HepG2 (cell line): ENCODE measurements around the gene ICE1.

Experiments
- HDAC6 ChIP-seq: fragments of 200-600 bp; sonication (generic); IDR thresholded peaks from 2 replicates; pipeline ENCODE4 v1.7.0; 2017; ENCODE audit warnings: mild to moderate bottlenecking, antibody characterized with exemption, low read length, low read depth
- RNF219 ChIP-seq: sonication (generic); formaldehyde crosslinking; IDR thresholded peaks from 2 replicates; pipeline ENCODE4 v1.5.0; 2020; ENCODE audit warnings: mild to moderate bottlenecking, missing genetic modification reagents
- U2AF1 ChIP-seq: fragments of 200-400 bp; formaldehyde crosslinking; optimal IDR thresholded peaks from 2 replicates; pipeline ENCODE3; 2017; ENCODE audit warnings: mild to moderate bottlenecking, low read depth, low read length
- TF ChIP-seq, protein P1 (sequence below): sonication (generic); formaldehyde crosslinking; IDR thresholded peaks from 2 replicates; pipeline ENCODE4 v1.4.0; 2020; ENCODE audit warnings: missing genetic modification reagents

GRCh38 chr5:5377780-5378179 is 44.7 kb upstream of the ICE1 start:
- no peak for TF ChIP-seq RNF219 (CRISPR knock-in tag)
- TF ChIP-seq U2AF1: no peak
- TF ChIP-seq, protein P1, sequence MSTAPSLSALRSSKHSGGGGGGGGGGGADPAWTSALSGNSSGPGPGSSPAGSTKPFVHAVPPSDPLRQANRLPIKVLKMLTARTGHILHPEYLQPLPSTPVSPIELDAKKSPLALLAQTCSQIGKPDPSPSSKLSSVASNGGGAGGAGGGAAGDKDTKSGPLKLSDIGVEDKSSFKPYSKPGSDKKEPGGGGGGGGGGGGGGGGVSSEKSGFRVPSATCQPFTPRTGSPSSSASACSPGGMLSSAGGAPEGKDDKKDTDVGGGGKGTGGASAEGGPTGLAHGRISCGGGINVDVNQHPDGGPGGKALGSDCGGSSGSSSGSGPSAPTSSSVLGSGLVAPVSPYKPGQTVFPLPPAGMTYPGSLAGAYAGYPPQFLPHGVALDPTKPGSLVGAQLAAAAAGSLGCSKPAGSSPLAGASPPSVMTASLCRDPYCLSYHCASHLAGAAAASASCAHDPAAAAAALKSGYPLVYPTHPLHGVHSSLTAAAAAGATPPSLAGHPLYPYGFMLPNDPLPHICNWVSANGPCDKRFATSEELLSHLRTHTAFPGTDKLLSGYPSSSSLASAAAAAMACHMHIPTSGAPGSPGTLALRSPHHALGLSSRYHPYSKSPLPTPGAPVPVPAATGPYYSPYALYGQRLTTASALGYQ (CRISPR knock-in tag): no peak
- TF ChIP-seq HDAC6: no peak
